H1 (cell line): ENCODE measurements around the gene KCNMB4. TPM values are rescaled to one million over a fixed set of nuclear protein-coding genes. Genes with fewer than 3 reads are reported as not detected.

Source experiments
- CTCF ChIA-PET: fragments of 300-600 bp; sonication (Branson Sonifier 250); formaldehyde crosslinking; loops from one replicate; lab custom pipeline; 2021; ENCODE audit not compliant: partially characterized antibody; lab: Charles Lee
- POLR2A ChIA-PET: fragments of 300-600 bp; sonication (Branson Sonifier 250); formaldehyde crosslinking; loops from one replicate; lab custom pipeline; 2021; ENCODE audit warnings: inconsistent platforms; ENCODE audit not compliant: partially characterized antibody; lab: Charles Lee
- DNase-seq, 2 experiments: peaks; one replicate each; pipeline versions ENCODE4 v3.0.0 to v3.0.0-alpha.2; 2010 to 2022; ENCODE audit warnings: low spot score in 2 of 2, low read depth in 1 of 2, mixed read lengths in 1 of 2
- FAIRE-seq: peaks from 2 replicates; lab custom pipeline; 2011; peaks lifted over from hg19 to GRCh38; lab: Jason Lieb, UNC
- H2AFZ ChIP-seq: 2 replicates; pipeline ENCODE4 v1.8.1; 2012; ENCODE audit warnings: low read length, inconsistent platforms
- H2AK5ac ChIP-seq: 2 replicates; pipeline ENCODE4 v1.6.1; 2013; ENCODE audit warnings: low read depth, low read length
- H2BK120ac ChIP-seq: replicated peaks from 2 replicates; pipeline ENCODE3; 2013; ENCODE audit warnings: low read depth, low read length, inconsistent platforms
- H2BK12ac ChIP-seq: 2 replicates; pipeline ENCODE4 v1.6.1; 2013; ENCODE audit warnings: low read depth, low read length
- H2BK15ac ChIP-seq: 2 replicates; pipeline ENCODE4 v1.6.1; 2013; ENCODE audit warnings: low read length
- H2BK20ac ChIP-seq: 2 replicates; pipeline ENCODE4 v1.6.1; 2013; ENCODE audit warnings: low read length
- H2BK5ac ChIP-seq: 2 replicates; pipeline ENCODE4 v1.6.1; 2013; ENCODE audit warnings: low read depth, low read length
- H3K14ac ChIP-seq: 2 replicates; pipeline ENCODE4 v1.6.1; 2013; ENCODE audit warnings: inconsistent platforms; ENCODE audit not compliant: insufficient read length
- H3K18ac ChIP-seq: 2 replicates; pipeline ENCODE4 v1.6.1; 2013; ENCODE audit warnings: low read length; ENCODE audit errors: extremely low read depth
- H3K23ac ChIP-seq: 2 replicates; pipeline ENCODE4 v1.6.1; 2013; ENCODE audit warnings: inconsistent platforms; ENCODE audit not compliant: insufficient read length
- H3K23me2 ChIP-seq: 2 replicates; pipeline ENCODE4 v1.6.1; 2013; ENCODE audit warnings: low read depth, low read length
- H3K27ac ChIP-seq: 2 replicates; pipeline ENCODE4 v1.6.1; 2011; ENCODE audit warnings: low read depth, low read length, inconsistent platforms
- H3K27me3 ChIP-seq, 4 experiments: replicated peaks in 1 of 4; 1 replicate in 1 of 4; 2 replicates in 3 of 4; pipeline versions ENCODE4 v1.6.1 to v1.8.1; 2011 to 2013; ENCODE audit warnings: low read length in 3 of 4, mild to moderate bottlenecking in 3 of 4, inconsistent platforms in 2 of 4, mixed read lengths in 2 of 4, moderate library complexity in 1 of 4; ENCODE audit not compliant: control insufficient read depth in 3 of 4, insufficient read depth in 3 of 4; ENCODE audit errors: extremely low read depth in 1 of 4
- H3K36me3 ChIP-seq, 4 experiments: 2 replicates each; pipeline versions ENCODE4 v1.6.1 to v1.8.1; 2011 to 2013; ENCODE audit warnings: mild to moderate bottlenecking in 4 of 4, low read length in 3 of 4, moderate library complexity in 2 of 4, control low read depth in 1 of 4, inconsistent platforms in 1 of 4; ENCODE audit not compliant: insufficient read depth in 4 of 4, control insufficient read depth in 2 of 4
- H3K4ac ChIP-seq: replicated peaks from 2 replicates; pipeline ENCODE3; 2013; ENCODE audit warnings: low read length, low read depth, mixed read lengths, inconsistent platforms; ENCODE audit not compliant: insufficient read length
- H3K4me1 ChIP-seq, 4 experiments: replicated peaks in 1 of 4; 1 replicate in 1 of 4; 2 replicates in 3 of 4; pipeline versions ENCODE4 v1.6.1 to v1.8.1; 2011 to 2013; ENCODE audit warnings: low read length in 3 of 4, inconsistent platforms in 2 of 4, mixed read lengths in 1 of 4; ENCODE audit not compliant: insufficient read depth in 4 of 4, control insufficient read depth in 3 of 4
- H3K4me2 ChIP-seq, 2 experiments: 2 replicates each; pipeline versions ENCODE4 v1.6.1 to v1.8.1; 2011 to 2013; ENCODE audit warnings: low read depth in 2 of 2, low read length in 2 of 2, control low read depth in 1 of 2, inconsistent platforms in 1 of 2, mild to moderate bottlenecking in 1 of 2; ENCODE audit not compliant: insufficient read depth in 1 of 2
- H3K4me3 ChIP-seq, 4 experiments: fragments of 200-600, 300-600 bp in 1 of 4; sonication (generic), shearing (Covaris generic), sonication (Bioruptor Twin) in 1 of 4; 2 replicates each; pipeline versions ENCODE4 v1.5.1 to v1.8.1; 2011 to 2016; ENCODE audit warnings: low read length in 4 of 4, low read depth in 3 of 4, control low read depth in 2 of 4, inconsistent platforms in 2 of 4, mild to moderate bottlenecking in 2 of 4, mixed read lengths in 1 of 4, moderate library complexity in 1 of 4; ENCODE audit not compliant: insufficient read depth in 2 of 4; ENCODE audit errors: extremely low read depth in 1 of 4
- H3K56ac ChIP-seq: replicated peaks from 2 replicates; pipeline ENCODE3; 2013; ENCODE audit warnings: low read depth, mild to moderate bottlenecking, mixed read lengths, low read length, inconsistent platforms; ENCODE audit not compliant: insufficient read length
- H3K79me1 ChIP-seq: 2 replicates; pipeline ENCODE4 v1.6.1; 2013; ENCODE audit warnings: low read depth, low read length, control low read depth
- H3K79me2 ChIP-seq, 2 experiments: 2 replicates each; pipeline versions ENCODE4 v1.6.1 to v1.8.1; 2012 to 2013; ENCODE audit warnings: low read length in 2 of 2, mild to moderate bottlenecking in 2 of 2, inconsistent platforms in 1 of 2; ENCODE audit not compliant: insufficient read depth in 2 of 2, control insufficient read depth in 1 of 2
- H3K9ac ChIP-seq, 4 experiments: replicated peaks in 1 of 4; 1 replicate in 1 of 4; 2 replicates in 3 of 4; pipeline versions ENCODE4 v1.6.1 to v1.8.1; 2011 to 2013; ENCODE audit warnings: low read depth in 3 of 4, low read length in 3 of 4, control low read depth in 2 of 4, mild to moderate bottlenecking in 2 of 4, moderate library complexity in 2 of 4, inconsistent platforms in 1 of 4; ENCODE audit errors: extremely low read depth in 1 of 4
- H3K9me3 ChIP-seq, 2 experiments: 2 replicates each; pipeline versions ENCODE4 v1.6.1 to v1.8.1; 2012 to 2013; ENCODE audit warnings: mild to moderate bottlenecking in 2 of 2, moderate library complexity in 2 of 2, control low read depth in 1 of 2, inconsistent platforms in 1 of 2, low read depth in 1 of 2, low read length in 1 of 2, mixed read lengths in 1 of 2; ENCODE audit not compliant: insufficient read depth in 2 of 2
- H4K20me1 ChIP-seq, 2 experiments: replicated peaks in 1 of 2; 2 replicates each; pipeline versions ENCODE3 to v1.8.1; 2011 to 2013; ENCODE audit warnings: inconsistent platforms in 2 of 2, low read length in 2 of 2, mild to moderate bottlenecking in 1 of 2; ENCODE audit not compliant: insufficient read depth in 2 of 2, control insufficient read depth in 1 of 2
- H4K5ac ChIP-seq: 2 replicates; pipeline ENCODE4 v1.6.1; 2013; ENCODE audit warnings: low read length, low read depth, mixed read lengths, inconsistent platforms; ENCODE audit not compliant: insufficient read length
- H4K8ac ChIP-seq: 2 replicates; pipeline ENCODE4 v1.8.0; 2013; ENCODE audit warnings: mild to moderate bottlenecking, moderate library complexity, low read length, inconsistent platforms; ENCODE audit not compliant: insufficient read depth; ENCODE audit errors: extremely low read depth
- H4K91ac ChIP-seq: replicated peaks from 2 replicates; pipeline ENCODE3; 2013; ENCODE audit warnings: low read length, mixed read lengths, inconsistent platforms; ENCODE audit not compliant: insufficient read length
- BACH1 ChIP-seq: IDR thresholded peaks from 2 replicates; pipeline ENCODE4 v1.6.1; 2012; ENCODE audit warnings: low read length, improper control_type of control experiment
- BRCA1 ChIP-seq: IDR thresholded peaks from 2 replicates; pipeline ENCODE4 v1.6.1; 2012; ENCODE audit warnings: low read depth, low read length, improper control_type of control experiment
- CBX5 ChIP-seq: fragments of 300-800, 300-1000 bp; sonication (generic); IDR thresholded peaks from 2 replicates; pipeline ENCODE4 v1.7.1; 2016; ENCODE audit warnings: antibody characterized with exemption, low read length, low read depth
- CBX8 ChIP-seq: fragments of 300-800, 300-1000 bp; sonication (generic); IDR thresholded peaks from 2 replicates; pipeline ENCODE4 v1.7.1; 2016; ENCODE audit warnings: low read depth, low read length, borderline replicate concordance
- CHD1 ChIP-seq: IDR thresholded peaks from 2 replicates; pipeline ENCODE4 v1.6.1; 2012; ENCODE audit warnings: low read depth, low read length, improper control_type of control experiment
- CREB1 ChIP-seq: IDR thresholded peaks from 2 replicates; pipeline ENCODE4 v1.6.1; 2012; ENCODE audit warnings: inconsistent platforms
- CTBP2 ChIP-seq: IDR thresholded peaks from 2 replicates; pipeline ENCODE4 v1.7.0; 2011; ENCODE audit warnings: borderline replicate concordance, mild to moderate bottlenecking, moderate library complexity, mixed read lengths, low read length; ENCODE audit not compliant: insufficient read depth, insufficient read length
- HDAC6 ChIP-seq: IDR thresholded peaks from one replicate; pipeline ENCODE4 v1.7.1; 2012; ENCODE audit warnings: low read depth, mild to moderate bottlenecking, inconsistent platforms, low read length, moderate library complexity
- POU5F1 ChIP-seq: IDR thresholded peaks from 2 replicates; pipeline ENCODE4 v1.6.1; 2011; ENCODE audit warnings: low read depth, mild to moderate bottlenecking, low read length, moderate library complexity
- RBBP5 ChIP-seq: IDR thresholded peaks from 2 replicates; pipeline ENCODE4 v1.7.1; 2012; ENCODE audit warnings: low read depth, mild to moderate bottlenecking, inconsistent platforms, low read length, moderate library complexity, borderline replicate concordance
- SIRT6 ChIP-seq: IDR thresholded peaks from one replicate; pipeline ENCODE4 v1.7.1; 2012; ENCODE audit warnings: low read length, inconsistent platforms
- SUZ12 ChIP-seq: fragments of 200-600 bp; sonication (generic); IDR thresholded peaks from 2 replicates; pipeline ENCODE4 v1.6.1; 2012; ENCODE audit warnings: mild to moderate bottlenecking, inconsistent platforms, low read length, moderate library complexity, mixed read lengths
- TAF1 ChIP-seq: IDR thresholded peaks from 2 replicates; pipeline ENCODE4 v1.6.1; 2011; ENCODE audit warnings: mild to moderate bottlenecking, low read depth, low read length
- TBP ChIP-seq: IDR thresholded peaks from 2 replicates; pipeline ENCODE4 v1.6.1; 2011; ENCODE audit warnings: low read depth, low read length, improper control_type of control experiment
- YY1 ChIP-seq: IDR thresholded peaks from 2 replicates; pipeline ENCODE4 v1.6.1; 2011; ENCODE audit warnings: low read depth, mild to moderate bottlenecking, low read length
- WGBS, 2 experiments: shearing (Covaris generic) in 1 of 2; methylation state at CpG; one replicate each; pipeline versions ENCODE4 v1.1.6 to v1.1.7; 2013 to 2015; ENCODE audit warnings: low lambda C conversion rate in 2 of 2, mixed read lengths in 2 of 2, inconsistent platforms in 1 of 2, low coverage in 1 of 2, missing lambda C conversion rate in 1 of 2; ENCODE audit not compliant: insufficient replicate concordance in 2 of 2, insufficient coverage in 1 of 2, insufficient read length in 1 of 2; ENCODE audit errors: extremely low coverage in 1 of 2, missing lambda C conversion rate in 1 of 2; 5-methylcytosine and 5-hydroxymethylcytosine counted together
- polyA plus RNA-seq, 7 experiments: library from polyadenylated mRNA; depleted of rRNA in 3 of 7; stranded (reverse) in 5 of 7; unstranded in 2 of 7; fragments of >200 nt in 5 of 7; fragments of 200-250 nt in 2 of 7; gene quantifications; 1 replicate in 5 of 7; 2 replicates in 1 of 7; 4 replicates in 1 of 7; pipeline versions ENCODE4 v1.2.1 to v1.2.3, GENCODE V29; 2011 to 2013; ENCODE audit warnings: missing spikeins in 2 of 7, mixed read lengths in 2 of 7
- total RNA-seq: library from RNA; stranded (reverse); fragmentation: NEBNext Ultra II Directional; extraction: Animal tissue kit (Norgen Biotek cat#: 25700); gene quantifications from 2 replicates; pipeline ENCODE4 v1.2.1, GENCODE V29; 2021

The KCNMB4 gene
- total and polyA plus RNA-seq, 2 of the 8 experiments (the other 6 are each of a cell fraction or from before 2014, with no cell fraction given): 10.9 to 16.0 TPM

GRCh38 chr12:70393787-70394499, 27.9 kb downstream of the KCNMB4 start:
- H3K79me2 ChIP-seq: no peaks in the 10 kb centered on the region; a peak in 1 of 4 replicates
- H2BK15ac ChIP-seq: no peak overlapping the region
- no peak overlapping the region for H4K91ac ChIP-seq
- WGBS, 2 experiments: 92% methylated on average over 2 of the region's 2 CpGs; no CpG with 5 or more reads in 1 of the 2 experiments
- H2BK120ac ChIP-seq: no peak overlapping the region
- H3K27me3 ChIP-seq: no peaks in the 10 kb centered on the region
- no peak overlapping the region for H2AK5ac ChIP-seq
- H3K27ac ChIP-seq: no peak overlapping the region
- H3K9me3 ChIP-seq: no peaks in the 10 kb centered on the region
- H3K23ac ChIP-seq: no peak overlapping the region
- H4K8ac ChIP-seq: no peak overlapping the region
- ChIA-PET CTCF (interaction anchor here (0.5 to 1.0 kb wide), 3 partner anchors 9 to 338 kb away, joined by 3 read pairs; no protein-coding TSS in a partner anchor), POLR2A (no interaction called here)
- no peak for FAIRE-seq
- H3K4me3 ChIP-seq: no peak overlapping the region
- no peak overlapping the region for H3K14ac ChIP-seq
- H3K18ac ChIP-seq: no peak overlapping the region
- no peak overlapping the region for H2BK12ac ChIP-seq
- H3K4ac ChIP-seq: no peak overlapping the region
- no peak for DNase-seq
- H3K79me1 ChIP-seq: no peaks in the 10 kb centered on the region
- no peaks in the 10 kb centered on the region for H4K20me1 ChIP-seq
- 0 out of 8 replicates have a peak, but pooled peaks cover 0 to 3% (median 0%) of the 10 kb centered on the region in 4 experiments for H3K36me3 ChIP-seq
- no peak overlapping the region for H3K9ac ChIP-seq
- H3K4me2 ChIP-seq: no peak overlapping the region
- no peak overlapping the region for H2BK5ac ChIP-seq
- H3K4me1 ChIP-seq: no peaks in the 10 kb centered on the region
- no peak overlapping the region for H2BK20ac ChIP-seq
- no peaks in the 10 kb centered on the region for H3K23me2 ChIP-seq
- no peak overlapping the region for H2AFZ ChIP-seq
- H4K5ac ChIP-seq: no peak overlapping the region
- H3K56ac ChIP-seq: no peak overlapping the region
- TF ChIP-seq BACH1 (no peak), CBX5 (no peak), POU5F1 (no peak), SIRT6 (no peak), TAF1 (no peak), YY1 (no peak), HDAC6 (no peak), RBBP5 (no peak), CTBP2 (no peak), TBP (no peak), CREB1 (no peak), BRCA1 (no peak), CHD1 (no peak), SUZ12 (no peak), CBX8 (no peak)
